Stimulated activated CD8-positive, alpha-beta memory T cell treated with anti-CD3 and anti-CD28 coated beads, Interleukin-15, amount 100 ng/mL, for 1 hour (primary cell): ENCODE data around the gene SYT15.
"Not testable (repeated sequence)": the region's sequence is repeated elsewhere in the genome, so short reads cannot be mapped to it uniquely, and the experiment has no call there.

Source experiments
- DNase-seq: peaks from one replicate; pipeline ENCODE4 v3.0.0-alpha.2; 2020; ENCODE audit warnings: low read depth

SYT15 gene

GRCh38 chr10:46556515-46557318 lies 22.2 kb upstream of the SYT15 start, which contains the start of gene GPRIN2:
GPRIN2 (minus strand) TSS chr10:46556658; CDS start chr10:46550736, 5,922 bp downstream.
- DNase-seq = no peak

- no peak for DNase-seq
These were observed 21.4 kb upstream of the SYT15 start for GRCh38 chr10:46557319-46558121.

- no peak for DNase-seq
These were observed 20.9 kb upstream of the SYT15 start for GRCh38 chr10:46558122-46558391.

- DNase-seq = no peak
These were observed 20.3 kb upstream of the SYT15 start for GRCh38 chr10:46558392-46559185.

GRCh38 chr10:46559231-46559671 lies 19.7 kb upstream of the SYT15 start:
- no peak for DNase-seq

GRCh38 chr10:46560381-46560780 lies 18.5 kb upstream of the SYT15 start:
- DNase-seq = no peak

GRCh38 chr10:46560952-46561351 lies 18.0 kb upstream of the SYT15 start:
- DNase-seq = no peak

GRCh38 chr10:46565591-46566332 lies 13.2 kb upstream of the SYT15 start:
- DNase-seq = not testable (repeated sequence)

GRCh38 chr10:46567151-46567550 lies 11.8 kb upstream of the SYT15 start:
- not testable (repeated sequence) for DNase-seq

GRCh38 chr10:46570655-46571054 lies 8.3 kb upstream of the SYT15 start:
- not testable (repeated sequence) for DNase-seq

- DNase-seq = not testable (repeated sequence)
These were observed 6.2 kb upstream of the SYT15 start for GRCh38 chr10:46572765-46573164.

GRCh38 chr10:46573314-46573713 lies 5.6 kb upstream of the SYT15 start:
- DNase-seq = not testable (repeated sequence)

GRCh38 chr10:46573884-46574283 lies 5.0 kb upstream of the SYT15 start:
- DNase-seq = not testable (repeated sequence)

- DNase-seq = not testable (repeated sequence)
These were observed 1.1 kb upstream of the SYT15 start for GRCh38 chr10:46577624-46578473.

- DNase-seq = not testable (repeated sequence)
These were observed 450 bp downstream of the SYT15 start for GRCh38 chr10:46579378-46579777.

- not testable (repeated sequence) for DNase-seq
These were observed 3.1 kb downstream of the SYT15 start for GRCh38 chr10:46581997-46582396.

- DNase-seq = not testable (repeated sequence)
These were observed 3.6 kb downstream of the SYT15 start for GRCh38 chr10:46582568-46582967.

GRCh38 chr10:46584196-46584595 lies 5.3 kb downstream of the SYT15 start:
- DNase-seq = not testable (repeated sequence)

GRCh38 chr10:46585246-46585645 lies 6.3 kb downstream of the SYT15 start:
- not testable (repeated sequence) for DNase-seq

GRCh38 chr10:46587546-46587945 lies 8.6 kb downstream of the SYT15 start:
- DNase-seq = not testable (repeated sequence)

- not testable (repeated sequence) for DNase-seq
These were observed 9.3 kb downstream of the SYT15 start for GRCh38 chr10:46588221-46588620.
